Nephron (organoid): ENCODE measurements around the gene VAMP8.
A peak's percentile ranks its signal among the peaks of the same experiment; 100 is the strongest.
"Not testable (repeated sequence)": the region's sequence is repeated elsewhere in the genome, so short reads cannot be mapped to it uniquely, and the experiment has no call there.

ENCODE experiments used
- H3K27ac Mint-ChIP-seq, 3 experiments: 2 replicates each; pipeline ENCODE4 v1.8.0; 2020; ENCODE audit warnings: mixed read lengths in 3 of 3, mild to moderate bottlenecking in 2 of 3, moderate library complexity in 1 of 3
- H3K27me3 Mint-ChIP-seq: 2 replicates; pipeline ENCODE4 v1.8.0; 2021; ENCODE audit warnings: low read depth, mild to moderate bottlenecking, moderate library complexity, mixed read lengths
- H3K36me3 Mint-ChIP-seq: 2 replicates; pipeline ENCODE4 v1.8.0; 2020; ENCODE audit warnings: low read depth, mixed read lengths
- H3K4me1 Mint-ChIP-seq: 2 replicates; pipeline ENCODE4 v1.8.0; 2020; ENCODE audit warnings: mixed read lengths
- H3K4me3 Mint-ChIP-seq, 3 experiments: 2 replicates each; pipeline ENCODE4 v1.8.0; 2020; ENCODE audit warnings: mild to moderate bottlenecking in 3 of 3, mixed read lengths in 3 of 3, moderate library complexity in 2 of 3
- H3K9me3 Mint-ChIP-seq: 2 replicates; pipeline ENCODE4 v1.8.0; 2020; ENCODE audit warnings: mixed read lengths
- TF ChIP-seq, protein P1 (sequence below), 3 experiments: fragments of 200-600 bp; sonication (generic); IDR thresholded peaks; one replicate each; pipeline ENCODE4 v1.5.0; 2021; ENCODE audit warnings: antibody characterized with exemption in 3 of 3; ENCODE audit not compliant: unreplicated experiment in 3 of 3

The VAMP8 gene

DNA sequence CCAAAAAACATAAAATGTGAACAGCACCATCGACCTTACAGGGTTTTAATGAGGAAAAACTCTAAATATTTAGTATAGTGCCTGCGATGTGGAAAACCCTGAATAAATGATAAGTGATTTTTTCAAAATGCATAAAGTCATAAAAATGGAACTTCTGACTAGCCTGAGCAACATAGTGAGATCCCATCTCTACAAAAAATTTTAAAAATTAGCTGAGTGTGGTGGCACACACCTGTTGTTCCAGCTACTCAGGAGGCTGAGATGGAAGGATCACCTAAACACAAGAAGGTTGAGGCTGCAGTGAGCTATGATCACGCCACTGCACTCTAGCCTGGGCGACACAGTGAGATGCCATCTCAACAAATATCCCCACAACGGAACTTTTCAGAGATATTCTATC lies 20.3 kb upstream of the VAMP8 start:
- no peaks in the 10 kb centered on the region for H3K27me3 Mint-ChIP-seq
- TF ChIP-seq, protein P1, sequence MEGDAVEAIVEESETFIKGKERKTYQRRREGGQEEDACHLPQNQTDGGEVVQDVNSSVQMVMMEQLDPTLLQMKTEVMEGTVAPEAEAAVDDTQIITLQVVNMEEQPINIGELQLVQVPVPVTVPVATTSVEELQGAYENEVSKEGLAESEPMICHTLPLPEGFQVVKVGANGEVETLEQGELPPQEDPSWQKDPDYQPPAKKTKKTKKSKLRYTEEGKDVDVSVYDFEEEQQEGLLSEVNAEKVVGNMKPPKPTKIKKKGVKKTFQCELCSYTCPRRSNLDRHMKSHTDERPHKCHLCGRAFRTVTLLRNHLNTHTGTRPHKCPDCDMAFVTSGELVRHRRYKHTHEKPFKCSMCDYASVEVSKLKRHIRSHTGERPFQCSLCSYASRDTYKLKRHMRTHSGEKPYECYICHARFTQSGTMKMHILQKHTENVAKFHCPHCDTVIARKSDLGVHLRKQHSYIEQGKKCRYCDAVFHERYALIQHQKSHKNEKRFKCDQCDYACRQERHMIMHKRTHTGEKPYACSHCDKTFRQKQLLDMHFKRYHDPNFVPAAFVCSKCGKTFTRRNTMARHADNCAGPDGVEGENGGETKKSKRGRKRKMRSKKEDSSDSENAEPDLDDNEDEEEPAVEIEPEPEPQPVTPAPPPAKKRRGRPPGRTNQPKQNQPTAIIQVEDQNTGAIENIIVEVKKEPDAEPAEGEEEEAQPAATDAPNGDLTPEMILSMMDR (IDR thresholded peaks at IDR 0.05; ENCODE audit: unreplicated experiment in 3 of 3) = no peak
- no peak overlapping the region for H3K27ac Mint-ChIP-seq
- peaks cover 16% of the 10 kb centered on the region for H3K4me1 Mint-ChIP-seq
- H3K9me3 Mint-ChIP-seq = no peaks in the 10 kb centered on the region
- no peak overlapping the region for H3K4me3 Mint-ChIP-seq
- H3K36me3 Mint-ChIP-seq = peaks cover 36% of the 10 kb centered on the region

DNA sequence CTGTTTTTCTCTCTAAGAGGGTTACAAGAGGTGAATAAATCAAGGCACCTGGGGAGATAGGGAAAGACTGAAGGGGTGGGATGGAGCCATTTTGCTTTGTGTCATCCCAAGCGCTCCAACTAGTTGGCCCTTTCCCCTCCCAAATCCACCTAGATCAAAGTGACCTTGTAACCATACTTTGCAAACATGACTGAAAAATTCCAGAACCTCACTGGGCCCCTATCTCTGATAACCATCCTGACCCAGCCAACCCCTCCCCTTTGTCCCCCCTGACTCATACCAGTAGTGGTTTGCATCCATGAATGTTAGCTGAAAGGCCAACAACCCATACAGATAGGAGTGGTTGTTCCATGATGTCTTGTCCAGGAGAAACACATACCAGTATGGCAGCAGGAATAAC lies 19.2 kb upstream of the VAMP8 start:
- Mint-ChIP-seq H3K4me3 (peak overlapping the region; percentile 67 to 80 (median 67)), H3K27ac (no peak overlapping the region), H3K4me1 (peaks cover 16% of the 10 kb centered on the region)

DNA sequence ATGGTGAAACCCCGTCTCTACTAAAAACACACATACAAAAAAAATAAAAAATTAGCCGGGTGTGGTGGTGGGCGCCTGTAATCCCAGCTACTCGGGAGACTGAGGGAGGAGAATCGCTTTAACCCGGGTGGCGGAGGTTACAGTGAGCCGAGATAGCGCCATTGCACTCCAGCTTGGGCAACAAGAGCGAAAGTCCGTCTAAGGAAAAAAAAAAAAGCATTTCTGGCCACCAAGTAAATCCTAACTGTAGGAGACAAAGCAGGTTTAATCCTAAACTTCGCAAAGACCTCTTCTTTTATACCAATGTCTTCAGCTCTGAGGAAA lies 17.0 kb upstream of the VAMP8 start:
- Mint-ChIP-seq H3K4me3 (peak overlapping the region; percentile 93 to 99 (median 96)), H3K36me3 (peaks cover 17% of the 10 kb centered on the region), H3K4me1 (peaks cover 16% of the 10 kb centered on the region), H3K27ac (peak overlapping the region; percentile 88 to 99 (median 96))
- not testable (repeated sequence) for H3K27me3 Mint-ChIP-seq, H3K9me3 Mint-ChIP-seq

More for the DNA sequence above, 19.2 kb upstream of the VAMP8 start:
- Mint-ChIP-seq H3K27me3 (no peaks in the 10 kb centered on the region), H3K9me3 (no peaks in the 10 kb centered on the region), H3K36me3 (peaks cover 30% of the 10 kb centered on the region)
- TF ChIP-seq, protein P1 (IDR thresholded peaks at IDR 0.05; ENCODE audit: unreplicated experiment in 3 of 3) = no peak

DNA sequence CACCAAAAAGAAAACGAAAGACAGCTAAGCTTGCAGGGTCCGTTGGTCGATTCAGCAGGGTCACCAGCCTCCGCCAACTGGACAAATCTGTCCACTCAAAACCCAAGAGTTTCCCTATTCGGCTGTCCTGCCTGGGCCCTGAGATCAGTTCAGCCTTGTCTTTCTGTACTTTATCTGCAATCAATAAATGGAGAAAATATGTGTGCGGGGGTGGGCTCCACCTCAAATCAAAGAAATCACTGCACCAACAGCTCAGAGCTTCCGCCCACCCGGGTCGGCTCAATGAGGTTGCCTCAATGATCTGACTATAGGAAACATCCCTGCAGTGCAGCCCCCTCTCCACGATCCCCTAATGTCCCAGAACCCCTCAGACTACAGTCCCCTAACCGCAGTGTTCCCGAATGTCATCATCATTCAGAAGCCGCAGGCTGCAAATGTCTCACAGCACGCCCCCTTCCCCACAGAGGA lies 16.5 kb upstream of the VAMP8 start:
- no peaks in the 10 kb centered on the region for H3K9me3 Mint-ChIP-seq
- H3K27me3 Mint-ChIP-seq = no peaks in the 10 kb centered on the region
- peaks cover 16% of the 10 kb centered on the region for H3K4me1 Mint-ChIP-seq
- H3K36me3 Mint-ChIP-seq = peaks cover 14% of the 10 kb centered on the region
- peak overlapping the region; percentile 88 to 99 (median 96) for H3K27ac Mint-ChIP-seq
- TF ChIP-seq, protein P1 (IDR thresholded peaks at IDR 0.05; ENCODE audit: unreplicated experiment in 3 of 3) = no peak
- H3K4me3 Mint-ChIP-seq = peak overlapping the region; percentile 93 to 99 (median 96)

DNA sequence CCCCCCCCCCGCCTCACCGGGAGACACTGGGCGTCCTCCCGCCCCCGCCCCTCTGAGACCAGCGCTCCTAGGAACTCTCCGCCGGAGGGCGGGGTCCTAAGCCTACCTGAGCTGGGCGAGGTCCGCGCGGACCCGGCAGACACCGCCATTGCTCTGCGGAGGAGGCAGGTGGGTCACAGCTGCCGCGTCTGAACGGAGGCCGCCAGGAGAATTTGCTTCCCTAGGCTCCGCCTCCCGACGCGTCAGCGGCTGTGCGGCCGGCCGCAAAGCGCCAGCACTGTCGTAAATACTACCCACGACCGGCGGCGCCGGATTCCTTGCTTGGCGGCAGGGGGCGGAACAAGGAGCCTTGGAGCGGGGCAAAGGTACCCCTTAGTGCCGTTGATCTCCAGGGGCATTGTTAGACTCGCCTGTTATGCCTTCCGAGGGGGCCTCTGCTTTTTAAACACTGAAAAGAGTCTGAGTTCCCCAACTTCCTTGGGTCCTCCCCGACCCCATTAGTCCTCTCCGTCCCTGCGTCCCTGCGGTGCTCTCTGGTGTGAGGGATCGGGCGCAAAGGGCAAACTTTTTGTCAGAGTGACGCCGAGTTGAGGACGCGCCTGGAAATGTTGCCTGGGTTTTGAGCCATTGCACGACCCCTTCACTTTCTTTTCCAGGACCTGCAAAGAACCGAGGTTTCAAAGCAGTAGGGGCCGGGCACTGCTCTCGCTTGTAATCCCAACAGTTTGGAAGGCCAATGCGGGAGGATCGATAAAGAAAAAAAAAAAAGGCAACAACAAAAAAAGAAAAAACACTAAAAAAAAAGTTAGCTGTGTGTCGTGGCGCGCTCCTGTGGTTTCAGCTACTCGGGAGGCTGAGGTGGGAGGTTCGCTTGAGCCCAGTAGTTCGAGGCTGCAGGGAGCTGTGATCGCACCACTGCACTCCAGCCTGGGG lies 15.8 kb upstream of the VAMP8 start, which contains the start of gene GGCX:
TSS of gene GGCX (minus strand) at position 214 of the 933 bp plus-strand sequence. CDS start at position 149, 65 bp downstream.
- TF ChIP-seq, protein P1 (IDR thresholded peaks at IDR 0.05; ENCODE audit: unreplicated experiment in 3 of 3) = no peak
- H3K36me3 Mint-ChIP-seq = peaks cover 8% of the 10 kb centered on the region

DNA sequence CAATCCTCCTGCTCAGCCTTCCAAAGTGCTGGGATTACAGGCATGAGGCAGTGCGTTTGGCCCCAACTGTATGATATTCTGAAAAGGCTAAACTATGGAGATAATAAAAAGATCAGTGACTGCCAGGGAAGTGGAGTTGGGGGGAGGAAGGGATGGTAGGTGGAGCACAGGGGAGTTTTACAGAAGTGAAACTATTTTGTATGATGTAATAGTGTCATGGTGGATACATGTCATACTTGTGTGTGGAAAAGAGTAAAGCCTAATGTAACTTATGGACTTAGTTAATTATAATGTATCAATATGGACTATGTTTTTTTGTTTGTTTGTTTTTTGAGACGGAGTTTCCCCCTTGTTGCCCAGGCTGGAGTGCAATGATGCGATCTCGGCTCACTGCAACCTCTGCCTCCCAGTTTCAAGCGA lies 13.2 kb upstream of the VAMP8 start:
- H3K4me1 Mint-ChIP-seq = peaks cover 16% of the 10 kb centered on the region
- no peaks in the 10 kb centered on the region for H3K36me3 Mint-ChIP-seq
- peak overlapping the region in 1 of 3 experiments; percentile 24 for H3K27ac Mint-ChIP-seq
- H3K4me3 Mint-ChIP-seq = peak overlapping the region; percentile 39 to 66 (median 46)
- no peaks in the 10 kb centered on the region for H3K27me3 Mint-ChIP-seq
- no peaks in the 10 kb centered on the region for H3K9me3 Mint-ChIP-seq
- TF ChIP-seq, protein P1 (IDR thresholded peaks at IDR 0.05; ENCODE audit: unreplicated experiment in 3 of 3) = no peak

More for the DNA sequence above, 15.8 kb upstream of the VAMP8 start, which contains the start of gene GGCX:
- no peaks in the 10 kb centered on the region for H3K9me3 Mint-ChIP-seq
- peak within 1 kb of the TSS; percentile 96 to 99 (median 97) for H3K27ac Mint-ChIP-seq
- H3K27me3 Mint-ChIP-seq = no peaks in the 10 kb centered on the region
- peak within 1 kb of the TSS; percentile 93 to 99 (median 96) for H3K4me3 Mint-ChIP-seq
- peaks cover 16% of the 10 kb centered on the region for H3K4me1 Mint-ChIP-seq
